HG02759 (cell line): ENCODE results near the gene CRAMP1.

Source experiments
- ATAC-seq: cut with Tn5 transposase; IDR thresholded peaks from one replicate; pipeline ENCODE4 v1.9.1; 2021; ENCODE audit warnings: mild to moderate bottlenecking, moderate library complexity; ENCODE audit not compliant: unreplicated experiment

The CRAMP1 gene

DNA sequence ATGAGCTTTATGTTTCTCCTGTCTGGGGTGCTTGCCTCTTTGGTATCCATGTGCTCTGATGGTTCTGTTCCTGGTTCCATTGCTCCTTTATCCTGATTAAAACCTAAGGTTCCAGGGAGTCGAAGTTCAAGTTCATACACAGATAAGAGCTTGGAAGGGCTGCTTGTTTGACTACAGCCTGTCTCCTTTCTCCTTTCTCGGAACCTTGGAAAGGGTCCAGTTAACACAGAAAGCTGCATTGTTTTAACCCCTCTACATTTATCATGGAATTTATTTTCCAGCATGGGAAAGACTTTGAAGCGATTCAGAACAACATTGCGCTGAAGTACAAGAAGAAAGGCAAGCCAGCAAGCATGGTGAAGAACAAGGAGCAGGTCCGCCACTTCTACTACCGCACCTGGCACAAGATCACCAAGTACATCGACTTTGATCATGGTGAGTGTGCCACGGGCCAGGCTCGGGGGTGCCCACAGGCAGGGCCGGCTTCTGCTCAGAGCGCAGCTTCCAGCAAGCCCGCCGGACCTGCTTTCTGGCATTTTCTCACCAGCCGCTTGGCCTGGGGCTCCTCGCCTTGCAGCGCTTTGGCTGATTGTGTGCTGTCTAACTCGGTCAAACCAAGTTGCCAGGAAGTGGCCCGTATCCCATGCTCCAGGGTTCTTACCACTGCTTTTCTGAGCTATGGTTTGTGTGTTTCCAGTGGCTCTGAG lies 19.9 kb downstream of the CRAMP1 start:
- ATAC-seq, result no peak

DNA sequence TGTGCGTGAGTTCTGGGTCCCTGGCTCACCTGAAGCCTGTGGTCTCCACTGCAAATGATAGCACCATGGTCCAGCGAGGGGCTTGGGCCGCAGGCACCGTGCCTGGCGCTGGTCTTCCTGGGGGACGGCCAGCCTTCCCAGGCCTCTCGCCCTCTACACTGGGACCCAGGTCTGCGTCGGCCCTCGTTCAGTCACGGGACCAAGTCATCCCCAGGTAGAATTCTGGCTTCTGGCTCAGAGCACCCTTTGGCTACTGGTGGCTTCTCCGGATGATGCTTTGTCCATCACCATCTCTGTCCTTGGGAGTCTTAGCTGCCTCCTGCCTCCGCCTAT lies 20.4 kb downstream of the CRAMP1 start:
- ATAC-seq, result no peak

DNA sequence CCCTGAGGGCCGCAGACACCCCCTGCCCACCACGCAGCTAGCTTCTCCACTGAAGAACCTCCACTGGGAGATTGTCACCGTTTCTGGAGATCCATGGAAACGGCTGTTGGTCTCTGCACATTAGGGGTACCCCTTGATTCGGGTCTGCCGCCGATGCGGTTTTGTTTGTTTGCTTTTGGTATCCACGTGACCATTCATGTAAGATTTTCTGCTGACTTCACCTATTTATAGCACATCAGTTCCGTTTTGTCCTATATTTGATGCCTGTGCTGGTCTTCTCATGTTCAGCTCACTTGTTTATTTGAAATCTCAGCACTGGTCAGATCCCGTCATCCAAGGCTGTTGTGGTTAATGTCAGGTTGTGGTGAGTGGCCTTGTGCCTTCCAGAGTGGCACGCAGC lies 21.1 kb downstream of the CRAMP1 start:
- no peak for ATAC-seq

DNA sequence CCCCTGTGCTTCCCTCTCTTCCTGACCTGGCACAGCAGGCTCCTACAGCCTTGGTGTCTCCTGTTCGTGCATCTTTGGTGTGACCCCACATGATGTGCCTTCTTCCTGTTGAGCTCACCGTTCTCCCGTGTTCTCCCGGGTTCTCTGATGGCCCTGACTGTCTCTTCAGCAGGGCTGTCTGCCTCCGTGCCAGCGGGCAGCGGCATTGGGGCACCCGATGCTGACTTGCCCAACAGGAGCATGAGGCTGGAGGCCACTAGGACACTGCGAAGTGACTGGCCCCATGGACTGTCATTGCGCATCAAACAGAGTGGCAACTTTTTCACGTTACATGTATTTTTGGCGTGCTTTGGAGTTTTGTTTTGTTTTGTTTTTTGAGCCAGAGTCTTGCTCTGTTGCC lies 22.4 kb downstream of the CRAMP1 start:
- ATAC-seq, result no peak

DNA sequence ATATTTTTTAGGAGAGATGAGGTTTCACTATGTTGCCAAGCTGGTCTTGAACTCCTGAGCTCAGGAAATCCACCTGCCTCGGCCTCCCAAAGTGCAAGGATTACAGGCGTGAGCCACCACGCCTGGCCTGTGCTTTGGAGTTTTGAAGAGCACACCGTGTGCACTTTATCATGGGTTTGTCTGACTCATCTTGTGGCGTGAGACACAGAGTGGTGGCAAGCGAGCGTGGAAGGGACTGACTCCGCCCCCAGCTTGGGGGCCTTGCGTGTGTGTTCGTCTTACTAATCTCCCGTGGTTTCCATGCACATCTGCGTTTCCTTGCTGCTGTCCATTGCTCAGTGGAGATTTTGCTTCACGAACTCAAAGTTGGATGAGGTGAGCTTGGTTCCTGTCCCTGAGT lies 22.9 kb downstream of the CRAMP1 start:
- no peak for ATAC-seq

DNA sequence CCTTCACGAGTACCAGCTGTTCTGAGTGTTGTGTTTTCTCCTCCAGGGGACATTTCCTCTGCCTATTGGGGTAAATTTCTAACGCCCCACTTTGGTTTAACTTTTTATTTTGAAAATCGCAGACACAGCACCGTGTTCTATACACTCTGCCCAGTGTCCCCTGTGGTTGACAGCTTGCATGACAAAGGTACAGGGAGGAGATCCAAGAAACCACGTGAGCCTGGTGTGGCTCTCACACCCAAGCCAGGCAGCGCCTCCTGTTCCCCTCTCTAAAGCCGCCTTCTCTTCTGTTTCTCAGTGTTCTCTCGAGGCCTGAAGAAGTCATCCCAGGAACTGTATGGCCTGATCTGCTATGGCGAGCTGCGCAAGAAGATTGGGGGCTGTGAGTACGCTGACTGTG lies 25.4 kb downstream of the CRAMP1 start:
- ATAC-seq, result no peak

DNA sequence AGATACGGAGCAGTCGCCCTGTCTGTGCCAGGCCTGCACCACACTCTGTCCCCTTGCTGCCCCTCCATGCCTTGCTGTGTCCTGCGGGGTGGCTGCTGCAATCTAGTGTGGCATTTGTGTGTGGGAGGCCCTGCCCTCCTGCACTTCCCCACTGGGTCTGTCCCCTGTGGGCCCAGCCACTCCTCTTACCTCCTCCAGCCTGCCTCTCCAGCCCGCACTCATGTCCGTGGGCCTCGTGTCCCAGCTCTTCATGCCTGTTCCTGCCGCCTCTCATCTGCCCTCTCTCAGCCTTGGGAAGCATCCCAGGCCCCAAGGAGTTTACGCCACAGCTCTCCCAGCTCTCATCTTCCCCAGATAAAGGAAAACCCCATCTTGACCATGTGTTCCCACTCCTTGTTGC lies 26.6 kb downstream of the CRAMP1 start:
- ATAC-seq, result no peak

DNA sequence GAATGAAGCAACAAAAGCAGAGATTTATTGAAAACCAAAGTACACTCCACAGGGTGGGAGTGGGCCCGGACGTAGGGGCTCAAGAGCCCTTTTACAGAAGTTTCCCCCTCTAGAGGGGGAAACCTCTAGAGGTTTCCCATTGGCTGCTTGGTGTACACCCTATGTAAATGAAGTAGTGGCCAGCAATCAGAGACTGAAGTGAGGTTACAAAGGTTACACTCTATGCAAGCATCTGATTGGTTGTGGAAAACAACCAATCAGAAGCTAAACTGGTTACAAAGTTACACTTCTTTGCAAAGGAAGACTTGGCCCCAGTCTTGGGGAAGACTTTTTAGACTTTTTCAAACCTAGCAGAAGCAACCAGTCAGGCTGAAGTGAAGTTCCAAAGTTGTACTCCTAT lies 27.1 kb downstream of the CRAMP1 start:
- ATAC-seq, result no peak

DNA sequence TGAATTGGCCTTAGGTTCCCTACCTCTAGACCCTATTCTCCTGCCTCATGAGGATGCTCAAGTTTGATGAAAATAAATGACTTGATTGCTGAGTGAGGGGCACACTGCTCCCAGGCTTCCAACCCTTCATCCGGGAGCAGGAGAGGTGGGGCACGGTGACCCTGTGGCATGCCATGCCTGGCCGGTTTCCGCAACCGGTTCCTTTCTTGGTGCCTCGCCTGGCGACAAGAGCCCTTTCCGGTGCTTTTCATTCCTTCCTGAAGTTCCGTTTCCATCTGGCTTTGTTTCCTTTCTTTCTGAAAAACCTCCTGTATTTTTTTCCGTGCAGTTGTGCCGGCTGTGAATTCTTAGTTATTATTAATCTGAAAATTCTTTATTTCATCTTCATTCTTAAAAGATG lies 27.7 kb downstream of the CRAMP1 start:
- ATAC-seq, result no peak

DNA sequence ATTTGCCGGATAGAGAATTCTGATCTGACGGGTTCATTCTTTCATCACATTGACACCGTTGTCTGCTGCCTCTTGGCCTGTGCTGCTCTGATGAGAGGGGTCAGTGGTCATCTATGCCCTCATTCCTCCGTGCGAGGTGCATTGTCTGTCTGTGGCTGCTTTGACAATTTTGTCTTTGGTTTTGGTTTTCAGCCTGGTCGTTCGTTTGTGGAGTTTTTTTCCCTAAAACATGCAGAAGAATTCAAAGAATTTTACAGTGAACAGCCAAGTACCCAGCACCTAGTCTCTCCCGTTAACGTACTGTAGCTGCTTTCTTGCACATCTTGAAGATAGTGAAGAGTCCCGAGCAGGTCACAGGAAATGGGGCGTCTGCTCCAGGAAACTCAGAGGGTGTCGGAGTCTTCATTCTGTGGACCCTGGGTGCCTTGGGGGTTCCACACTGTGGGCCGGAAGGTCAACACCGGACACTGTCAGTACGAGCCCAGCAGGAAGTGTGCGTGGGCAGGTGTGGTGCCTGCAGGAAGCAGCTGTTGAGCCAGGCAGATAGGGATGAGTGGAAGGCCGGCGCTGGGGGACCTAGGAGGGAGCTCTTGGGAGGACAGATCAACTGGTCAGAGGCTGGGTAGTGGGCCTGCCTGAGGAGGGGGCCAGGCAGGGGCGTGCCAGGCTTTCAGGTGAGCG lies 28.2 kb downstream of the CRAMP1 start:
- ATAC-seq, result no peak

DNA sequence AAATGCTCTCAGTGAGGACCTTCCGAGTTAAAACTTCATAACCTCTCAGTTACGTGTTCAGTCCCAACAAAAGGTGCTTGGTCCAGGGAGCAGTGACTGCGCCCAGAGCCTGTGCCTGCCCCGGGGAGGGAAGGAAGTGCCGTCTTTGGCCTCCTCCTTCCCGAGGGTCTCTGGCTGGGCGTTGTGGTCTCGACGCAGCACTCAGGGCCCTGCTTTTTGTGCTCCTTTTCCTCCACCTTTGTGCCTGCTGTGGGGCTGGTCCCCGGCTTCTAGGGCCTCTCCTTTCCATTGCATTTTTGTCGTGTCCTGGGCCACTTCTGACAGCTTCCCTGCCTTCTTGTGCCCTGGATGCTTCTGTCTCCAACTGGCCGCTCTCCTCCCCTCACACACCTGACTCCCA lies 29.1 kb downstream of the CRAMP1 start:
- ATAC-seq, result no peak

DNA sequence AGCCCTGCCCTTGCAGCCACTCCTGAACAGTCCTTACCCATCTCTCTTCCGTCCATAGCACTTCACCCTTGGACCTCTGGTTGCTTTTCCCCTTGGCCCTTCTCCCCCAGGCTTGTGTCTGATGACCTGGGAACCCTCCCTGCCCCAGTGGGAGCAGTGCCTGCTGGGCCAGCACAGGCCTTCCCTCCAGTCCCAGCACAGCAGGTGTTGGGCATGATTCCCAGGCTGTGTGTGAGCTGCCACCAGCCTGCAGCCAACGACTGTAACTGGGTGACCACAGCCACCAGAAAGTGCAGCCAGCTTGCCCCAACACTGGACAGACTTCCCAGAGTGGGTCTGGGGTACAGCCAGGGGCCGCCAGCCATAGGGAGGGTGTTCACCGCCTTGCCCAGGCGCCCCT lies 30.0 kb downstream of the CRAMP1 start:
- ATAC-seq, result no peak

DNA sequence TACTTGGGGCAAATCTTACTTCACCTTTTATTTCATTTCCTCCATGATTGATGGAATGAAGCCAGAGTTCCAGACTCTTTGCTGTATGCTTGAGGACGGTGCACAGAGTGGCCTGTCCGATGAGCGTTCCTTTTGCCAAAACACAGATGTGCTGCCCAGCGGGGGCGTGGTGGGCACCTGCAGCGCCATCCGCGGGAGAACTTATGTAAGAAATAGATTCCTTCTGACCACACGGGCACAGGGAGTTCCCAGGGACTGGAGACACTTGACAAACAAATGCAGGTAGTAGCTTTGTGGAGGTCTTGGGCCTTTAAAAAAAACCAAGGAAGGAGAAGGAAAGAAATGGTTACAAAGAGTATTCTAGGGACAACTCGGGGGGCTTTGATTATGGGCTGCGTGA lies 30.6 kb downstream of the CRAMP1 start:
- ATAC-seq, result no peak

DNA sequence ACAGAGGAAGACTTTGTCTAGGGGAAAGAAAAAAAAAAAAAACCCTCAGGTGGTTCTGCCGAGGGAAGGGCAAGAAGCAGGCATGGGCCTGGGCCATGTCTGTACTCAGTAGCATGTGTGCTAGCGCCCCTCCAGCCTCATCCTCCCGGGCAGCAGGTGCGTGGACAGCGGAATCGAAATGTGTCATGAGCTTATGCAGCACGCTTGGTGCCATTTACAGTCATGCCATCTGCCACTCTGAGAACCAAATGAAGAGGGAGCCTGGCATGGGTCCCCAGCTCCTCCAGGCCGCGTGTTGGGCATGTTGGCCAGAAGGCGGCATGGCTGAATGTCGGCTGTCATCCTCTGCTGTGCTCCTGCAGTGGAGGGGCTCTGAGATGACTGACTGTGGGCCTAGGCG lies 31.4 kb downstream of the CRAMP1 start:
- no peak for ATAC-seq

DNA sequence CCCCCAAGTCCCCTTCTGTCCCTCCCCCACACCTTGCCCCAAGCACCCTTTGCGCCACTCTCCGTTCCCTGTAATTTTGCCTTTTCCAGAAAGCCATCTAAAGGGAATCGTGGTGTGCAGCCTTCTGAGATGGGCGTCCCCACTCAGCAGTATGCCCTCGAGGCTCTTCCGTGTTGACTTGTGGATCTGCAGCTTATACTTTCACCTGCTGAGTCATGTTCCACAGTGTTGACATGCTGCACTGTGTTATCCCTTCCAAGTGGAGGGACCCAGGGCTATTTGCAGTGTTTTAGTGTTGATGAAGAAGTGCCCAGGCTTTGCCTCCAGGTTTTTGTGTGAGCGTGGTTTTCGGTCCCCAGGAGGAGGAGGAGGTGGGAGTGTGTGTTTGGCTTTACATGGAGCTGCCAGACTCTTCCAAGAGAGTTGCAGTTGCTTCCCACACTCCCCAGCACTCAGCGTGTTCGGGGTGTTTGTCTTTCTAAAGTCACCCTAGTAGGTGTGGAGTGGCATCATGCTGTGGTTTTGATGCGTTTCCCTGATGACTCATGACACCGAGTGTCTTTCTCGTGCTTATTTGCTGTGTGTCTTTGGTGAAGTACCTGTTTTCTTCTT lies 33.9 kb downstream of the CRAMP1 start:
- ATAC-seq, result no peak

DNA sequence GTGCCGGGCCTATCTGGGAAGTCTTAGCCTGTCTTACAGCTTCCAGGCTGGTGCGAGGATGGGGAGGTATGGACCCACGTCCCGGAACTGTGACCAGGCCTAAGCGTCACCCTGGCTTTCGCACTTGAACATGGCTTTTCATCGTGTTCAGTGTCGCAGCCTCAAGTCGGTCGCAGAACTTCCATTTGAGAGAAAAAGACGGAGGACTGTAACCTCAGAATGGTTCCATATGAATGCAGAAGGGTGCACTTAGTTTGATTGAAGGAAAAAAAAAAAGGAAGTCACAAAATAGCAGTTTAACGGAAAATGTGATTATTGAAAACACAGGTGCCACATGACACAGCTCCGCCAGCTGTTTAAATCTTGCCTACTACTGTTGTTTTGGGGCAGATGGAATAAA lies 35.7 kb downstream of the CRAMP1 start:
- ATAC-seq, result no peak

DNA sequence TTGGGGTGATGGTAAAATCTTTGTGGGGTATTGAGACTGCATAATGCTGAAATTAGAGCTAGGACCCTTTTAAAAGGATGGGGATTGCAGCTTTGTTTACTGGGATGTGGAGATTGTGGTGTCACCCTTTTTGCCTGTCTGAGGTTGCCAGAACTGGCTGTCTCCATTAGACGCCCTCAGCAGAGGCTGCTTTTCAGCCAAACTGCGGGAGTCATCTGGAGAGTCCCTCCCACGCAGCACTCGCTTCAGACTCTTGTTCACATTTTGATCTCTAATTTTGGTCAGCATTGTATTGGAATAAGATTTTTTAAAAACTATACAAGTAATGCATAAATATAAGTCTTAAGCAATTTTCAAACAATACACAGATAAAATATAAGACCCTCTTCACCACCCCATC lies 38.0 kb downstream of the CRAMP1 start:
- ATAC-seq, result no peak

DNA sequence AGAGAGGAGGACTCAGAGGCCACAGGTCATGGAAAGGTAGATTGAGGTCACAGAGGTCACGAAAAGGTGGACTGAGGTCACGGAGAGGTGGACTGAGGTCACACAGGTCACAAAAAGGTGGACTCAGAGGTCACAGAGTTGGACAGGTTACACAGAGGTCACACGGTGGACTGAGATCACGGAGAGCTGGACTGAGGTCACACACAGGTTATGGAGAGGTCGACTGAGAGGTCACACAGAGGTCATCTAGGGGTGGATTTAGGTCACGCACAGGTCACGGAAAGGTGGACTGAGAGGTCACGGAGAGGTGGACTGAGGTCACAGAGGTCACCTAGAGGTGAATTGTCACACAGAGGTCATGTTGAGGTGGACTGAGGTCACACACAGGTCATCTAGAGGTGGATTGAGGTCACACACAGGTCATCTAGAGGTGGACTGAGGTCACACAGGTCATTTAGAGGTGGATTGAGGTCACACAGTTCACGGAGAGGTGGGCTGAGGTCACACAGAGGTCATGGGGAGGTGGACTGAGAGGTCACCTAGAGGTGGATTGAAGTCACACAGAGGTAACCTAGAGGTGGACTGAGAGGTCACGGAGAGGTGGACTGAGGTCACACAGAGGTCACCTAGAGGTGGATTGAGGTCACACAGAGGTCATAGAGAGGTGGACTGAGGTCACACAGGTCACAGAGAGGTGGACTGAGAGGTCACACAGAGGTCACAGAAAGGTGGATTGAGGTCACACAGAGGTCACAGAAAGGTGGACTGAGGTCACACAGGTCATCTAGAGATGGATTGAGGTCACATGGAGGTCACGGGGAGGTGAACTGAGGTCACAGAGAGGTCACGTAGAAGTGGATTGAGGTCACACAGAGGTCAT lies 39.2 kb downstream of the CRAMP1 start:
- ATAC-seq, result no peak

DNA sequence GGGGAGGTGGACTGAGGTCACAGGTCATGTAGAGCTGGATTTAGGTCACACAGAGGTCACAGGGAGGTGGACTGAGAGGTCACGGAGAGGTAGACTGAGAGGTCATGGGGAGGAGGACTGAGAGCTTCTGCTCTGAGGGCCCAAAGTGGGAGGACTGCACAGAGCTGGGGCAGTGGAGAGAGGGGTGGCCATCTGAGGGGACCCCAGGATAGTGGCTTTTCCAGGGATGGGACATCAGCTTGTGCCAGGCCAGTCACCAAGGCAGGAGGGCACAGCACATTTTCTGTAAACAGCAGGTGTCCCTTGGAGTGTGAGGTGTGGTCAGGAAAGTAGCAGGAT lies 39.8 kb downstream of the CRAMP1 start:
- no peak for ATAC-seq

DNA sequence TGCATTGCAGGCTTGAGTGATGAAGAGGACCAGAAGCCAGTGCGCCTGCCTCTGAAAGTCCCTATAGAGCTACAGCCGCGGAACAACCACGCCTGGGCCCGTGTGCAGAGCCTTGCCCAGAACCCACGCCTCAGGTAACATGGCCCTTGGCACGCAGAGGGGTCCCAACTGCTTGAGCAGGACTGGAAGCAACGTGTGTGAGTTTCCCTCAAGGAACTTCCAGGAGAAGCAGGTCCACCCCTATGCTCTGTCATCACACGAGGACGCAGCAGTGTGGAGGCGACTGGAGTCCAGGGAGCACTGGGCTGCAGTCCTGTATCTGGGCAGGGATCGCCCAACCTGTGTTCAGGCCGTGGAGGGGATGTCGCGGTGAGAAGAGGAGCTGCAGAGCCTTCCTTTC lies 40.9 kb downstream of the CRAMP1 start:
- ATAC-seq, result no peak

DNA sequence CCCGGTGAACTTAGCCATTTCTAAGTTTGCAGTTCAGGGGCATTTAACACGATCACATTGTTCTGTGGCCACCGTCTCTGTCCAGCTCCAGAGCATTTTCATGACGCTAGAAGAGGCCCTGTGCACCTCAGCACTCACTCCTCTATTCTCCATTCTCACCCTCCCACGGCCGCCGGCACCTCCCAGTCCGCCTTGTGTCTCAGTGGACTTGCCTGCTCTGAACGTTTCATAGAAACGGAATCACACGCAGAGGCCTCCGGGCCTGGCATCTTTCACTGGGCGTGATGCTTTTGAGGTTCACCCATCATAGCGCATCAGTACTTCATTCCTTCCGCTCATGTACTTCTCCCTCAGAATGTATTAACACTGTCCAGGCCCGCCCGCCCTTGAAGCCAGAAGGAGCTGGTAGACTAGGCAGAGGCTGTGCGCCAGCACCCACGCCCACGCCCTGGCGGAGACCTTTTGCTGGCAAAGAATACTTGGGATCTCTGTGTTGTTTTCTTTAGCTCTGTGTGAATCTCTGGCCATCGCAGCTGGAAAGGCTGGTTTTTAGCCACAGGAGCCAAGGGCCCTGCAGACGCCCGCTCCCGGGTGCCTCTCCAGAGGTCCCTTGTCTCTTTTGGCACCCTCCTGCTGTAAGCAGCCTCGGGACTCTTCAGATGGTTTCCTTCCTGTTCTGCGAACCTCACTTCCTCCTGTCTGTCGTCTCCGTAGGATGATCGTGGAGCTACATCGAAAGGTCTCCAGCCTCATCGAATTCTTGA lies 42.5 kb downstream of the CRAMP1 start:
- no peak for ATAC-seq
